Activated CD4-positive, alpha-beta T cell treated with anti-CD3 and anti-CD28 coated beads, Interleukin-2, amount 50 U/mL, for 4 hours (primary cell): ENCODE data around the gene MICALL2.

Source experiments
- DNase-seq, 2 experiments: peaks; one replicate each; pipeline ENCODE4 v3.0.0-alpha.2; 2020

The MICALL2 gene

DNA sequence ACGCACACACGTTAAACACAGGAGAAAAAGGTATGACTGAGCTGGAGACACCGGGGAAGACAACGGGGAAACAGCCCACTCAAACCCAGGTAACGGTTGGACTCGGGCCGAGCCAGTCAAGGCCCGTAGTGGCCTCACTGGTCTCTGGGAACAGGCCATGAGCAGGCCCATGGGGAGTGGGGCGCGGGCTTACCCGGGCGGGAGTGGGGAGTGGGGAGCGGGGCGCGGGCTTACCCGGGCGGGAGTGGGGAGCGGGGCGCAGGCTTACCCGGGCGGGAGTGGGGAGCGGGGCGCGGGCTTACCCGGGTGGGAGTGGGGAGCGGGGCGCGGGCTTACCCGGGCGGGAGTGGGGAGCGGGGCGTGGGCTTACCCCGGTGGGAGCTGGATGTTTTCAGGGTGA, 33.4 kb upstream of the MICALL2 start:
- no peak for DNase-seq

DNA sequence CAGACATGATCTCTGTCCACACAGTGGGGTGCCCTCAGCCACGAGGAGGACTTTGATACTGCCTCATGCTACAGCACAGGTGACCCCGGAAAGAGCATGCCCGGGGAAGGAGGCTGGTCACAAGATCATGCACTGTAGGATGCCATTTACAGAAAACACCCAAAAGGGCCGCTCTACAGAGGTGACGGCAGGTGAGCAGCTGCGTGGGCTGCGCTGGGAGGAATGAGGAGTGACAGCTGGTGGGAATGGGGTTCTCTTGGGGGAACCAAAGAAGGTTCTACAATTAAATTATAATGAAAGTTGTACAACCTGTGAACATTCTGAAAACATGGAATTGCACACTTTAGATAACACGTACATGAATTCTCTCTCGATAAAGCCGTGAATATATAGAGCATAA, 33.0 kb upstream of the MICALL2 start:
- no peak for DNase-seq

DNA sequence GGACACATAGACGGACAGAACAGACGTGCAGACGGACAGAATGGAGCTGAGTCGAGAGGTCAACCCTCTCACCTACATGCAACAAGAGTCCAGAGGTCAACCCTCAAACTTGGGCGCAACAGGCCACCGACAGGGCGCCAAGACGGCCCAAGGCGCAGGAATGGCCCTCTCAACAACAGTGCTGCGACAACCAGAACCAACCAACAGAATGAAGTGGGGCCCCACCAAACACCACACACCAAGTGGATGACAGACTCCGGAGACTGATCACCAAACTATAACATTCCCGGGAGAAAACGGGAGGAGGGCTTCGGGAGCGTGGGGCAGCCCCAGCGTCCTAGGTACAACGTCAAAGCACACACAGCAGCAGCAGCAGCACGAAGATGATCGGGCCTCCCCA, 31.6 kb upstream of the MICALL2 start:
- DNase-seq: no peak

DNA sequence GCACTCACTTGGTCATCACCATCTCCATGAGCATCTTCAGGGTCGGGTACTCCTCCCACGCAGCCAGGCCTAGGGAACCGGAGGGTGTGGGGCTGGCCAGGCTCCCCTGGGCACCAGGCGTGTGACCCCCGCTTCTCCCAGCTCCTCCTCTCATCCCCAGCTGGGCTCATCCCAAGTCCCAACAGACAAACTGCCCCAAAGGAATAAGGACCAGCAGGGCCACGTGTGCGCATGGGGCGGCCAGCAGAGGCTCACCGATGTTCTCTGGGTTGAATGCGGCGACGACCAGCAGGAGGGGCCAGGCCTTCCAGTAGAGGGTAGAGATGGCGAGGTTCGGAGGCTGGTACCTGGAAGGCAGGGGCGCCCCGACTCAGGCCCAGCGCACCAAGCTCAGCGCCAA, 30.1 kb upstream of the MICALL2 start:
- DNase-seq: no peak

DNA sequence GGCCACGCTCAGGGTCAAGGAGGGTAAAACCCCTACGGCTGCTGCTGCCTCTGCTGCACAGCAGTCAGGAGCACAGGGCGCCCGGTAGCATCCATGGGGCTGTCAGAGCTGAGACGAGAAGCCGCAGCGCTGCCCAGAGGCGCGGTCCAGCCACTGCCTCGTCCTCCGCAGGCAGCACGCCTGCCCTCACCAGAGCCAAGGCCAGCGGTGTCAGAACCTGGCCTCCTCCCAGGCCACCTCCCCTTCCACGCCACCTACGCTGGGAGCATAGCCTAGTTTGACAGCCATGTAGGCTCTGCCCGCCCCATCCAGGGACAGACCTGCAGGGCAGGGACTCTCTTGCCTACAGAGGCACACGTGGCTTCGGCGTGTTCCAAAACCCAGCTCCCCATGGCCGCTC, 28.7 kb upstream of the MICALL2 start:
- no peak for DNase-seq

DNA sequence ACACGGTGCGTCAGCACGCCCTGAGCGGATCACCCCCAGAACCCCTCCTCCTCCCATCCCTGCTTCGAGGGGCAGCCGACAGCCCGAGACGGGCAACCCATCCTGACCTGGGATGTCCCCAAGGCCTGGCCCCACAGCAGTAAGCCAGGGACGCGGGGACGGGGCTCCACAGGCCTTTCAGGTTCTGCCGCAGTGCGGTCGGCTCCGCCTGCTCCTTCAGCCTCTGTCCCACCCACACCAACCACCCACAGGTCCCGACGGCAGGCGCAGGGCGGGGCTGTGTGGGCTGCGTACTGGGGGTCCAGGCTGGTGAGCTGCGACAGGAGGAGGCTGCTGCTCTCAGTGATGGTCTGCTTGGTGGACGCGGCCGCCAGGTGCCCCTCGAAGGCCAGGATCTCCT, 28.2 kb upstream of the MICALL2 start:
- no peak for DNase-seq

DNA sequence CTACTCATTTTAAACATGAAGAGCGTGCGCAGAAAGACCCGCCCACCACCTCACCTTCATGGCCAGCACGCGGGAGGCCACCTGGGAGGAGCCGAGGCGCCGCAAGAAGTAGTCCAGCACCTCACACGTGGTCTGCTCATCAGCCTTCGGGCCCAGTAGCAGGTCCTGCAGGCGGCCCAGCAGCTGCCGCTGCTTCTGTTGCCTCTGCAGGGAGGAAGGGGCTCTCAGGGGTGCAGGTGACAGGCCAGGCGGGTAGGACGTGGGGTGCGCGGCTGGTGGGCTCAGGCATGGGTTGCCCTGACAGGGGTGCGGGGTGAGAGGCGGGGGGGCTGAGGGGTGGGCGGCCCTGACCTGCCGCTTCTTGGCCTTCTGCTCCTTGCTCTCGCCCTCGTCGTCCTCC, 27.3 kb upstream of the MICALL2 start:
- DNase-seq: no peak

DNA sequence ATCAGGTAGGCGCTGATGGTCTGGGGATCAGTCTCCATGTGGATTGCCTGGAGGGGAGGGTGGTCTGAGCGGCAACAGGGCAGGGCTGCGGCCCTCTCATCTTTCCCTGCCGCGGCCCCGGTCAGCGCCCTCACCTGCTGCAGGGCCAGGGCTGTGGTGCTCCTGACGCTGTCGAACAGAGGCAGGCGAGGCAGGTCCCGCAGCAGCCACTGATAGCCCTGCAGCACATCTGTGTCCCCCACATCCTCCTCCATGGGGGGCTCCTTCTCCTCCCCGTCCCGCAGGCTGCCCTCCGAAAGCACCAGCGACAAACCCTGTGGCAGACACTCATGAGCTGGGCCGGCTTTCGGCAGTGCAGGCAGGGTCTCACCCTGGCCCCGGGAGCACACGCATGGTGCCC, 25.9 kb upstream of the MICALL2 start:
- DNase-seq: no peak

DNA sequence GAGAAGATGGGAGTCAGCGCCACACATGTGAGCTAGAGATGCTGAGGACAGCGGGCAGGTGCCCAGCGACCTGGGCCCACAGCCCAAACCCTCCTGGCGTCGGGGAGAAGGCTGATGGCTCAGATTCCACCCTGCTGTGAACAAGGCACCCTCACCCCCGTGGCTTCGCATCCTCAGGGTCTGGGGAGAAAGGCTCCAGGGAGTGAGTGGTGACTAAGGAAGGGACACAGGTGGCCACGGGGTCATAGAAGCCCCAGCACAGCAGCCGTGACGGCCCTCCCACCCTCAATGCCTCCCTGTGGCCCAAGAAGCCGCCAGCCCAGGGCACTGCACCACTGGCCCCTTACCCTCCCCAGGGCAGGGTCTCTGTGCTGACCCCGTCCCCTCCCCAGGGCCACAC, 25.3 kb upstream of the MICALL2 start:
- DNase-seq: no peak

DNA sequence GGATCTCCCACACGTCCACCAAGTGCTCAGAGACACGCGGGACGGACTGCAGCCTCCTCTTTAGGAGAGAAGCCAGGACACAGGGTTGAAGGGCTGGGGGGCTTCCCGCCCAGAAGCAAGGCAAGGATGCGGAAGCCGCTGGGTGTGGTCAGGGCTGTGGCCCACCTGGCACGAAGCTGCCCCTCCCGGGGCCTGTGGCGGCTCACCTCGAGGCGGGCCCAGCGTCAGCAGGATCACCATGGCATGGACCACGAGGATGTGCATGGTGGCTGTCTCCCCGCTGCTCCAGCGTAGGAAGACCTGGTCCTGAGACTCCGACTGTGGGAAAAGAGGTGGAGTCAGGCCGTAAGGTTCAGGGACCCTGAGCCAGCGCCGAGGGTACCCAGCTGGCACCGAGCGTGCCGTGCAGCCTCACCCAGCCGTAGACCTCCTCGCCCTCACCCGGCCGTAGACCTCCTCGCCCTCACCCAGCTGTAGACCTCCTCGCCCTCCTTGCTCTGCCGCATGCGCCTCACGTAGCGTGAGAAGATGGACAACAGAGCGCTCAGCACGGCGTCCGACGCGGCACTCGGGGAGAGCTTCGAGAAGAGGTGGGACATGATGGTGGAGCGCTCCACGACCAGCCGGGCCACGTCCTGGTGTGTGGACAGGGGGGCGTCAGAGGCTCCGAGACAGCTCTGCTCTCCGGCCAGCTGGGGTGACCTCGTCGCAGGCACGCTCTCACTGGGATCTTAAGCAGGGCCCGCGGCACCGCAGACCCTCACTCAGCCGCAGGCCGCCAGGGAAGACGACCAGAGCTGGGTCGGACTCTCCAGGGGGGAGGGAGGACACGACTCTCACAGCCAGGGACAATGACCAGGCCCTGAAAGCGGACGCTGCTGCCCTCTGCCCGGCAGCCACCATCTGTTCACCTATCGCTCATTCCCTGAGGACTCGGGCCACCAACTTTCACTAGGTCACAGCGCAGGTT, 24.6 kb upstream of the MICALL2 start:
- DNase-seq: no peak

DNA sequence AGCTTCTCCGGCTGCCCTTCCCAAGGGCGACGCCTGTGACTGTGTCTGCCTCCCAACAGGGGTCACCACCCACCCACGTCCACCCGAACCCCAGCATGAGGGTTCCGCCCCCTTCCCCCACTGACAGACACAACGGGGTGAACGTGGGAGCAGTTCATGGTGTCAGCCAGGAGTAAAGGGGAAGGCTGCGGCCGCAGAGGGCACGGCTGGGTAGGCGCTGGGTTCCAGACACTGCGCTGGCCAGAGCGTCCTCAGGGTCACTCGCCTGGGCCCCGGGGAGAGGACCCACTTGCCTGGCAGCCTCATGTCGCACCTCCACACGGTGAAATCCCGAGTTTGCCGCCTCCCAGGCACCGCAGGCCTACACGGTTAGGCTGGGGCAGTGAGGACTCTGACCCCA, 23.8 kb upstream of the MICALL2 start:
- no peak for DNase-seq

DNA sequence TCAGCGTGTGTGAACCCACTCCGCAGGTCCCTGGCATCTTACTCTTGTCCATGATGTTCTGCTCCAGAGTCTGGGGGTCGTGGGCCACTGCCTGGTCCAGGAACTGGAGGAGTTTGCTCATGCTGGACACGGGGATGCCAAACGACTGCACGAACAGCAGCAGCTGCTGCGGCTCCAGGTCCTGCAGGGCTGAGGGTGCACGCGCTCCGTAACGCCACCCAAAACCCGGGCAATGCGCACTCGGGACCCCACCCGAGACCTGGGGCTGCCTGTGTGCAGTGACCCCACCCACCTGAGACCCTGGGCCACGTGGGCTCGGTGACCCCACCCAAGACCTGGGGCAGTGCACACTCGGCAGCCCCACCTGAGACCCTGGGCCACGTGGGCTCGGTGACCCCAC, 22.0 kb upstream of the MICALL2 start:
- DNase-seq: no peak

DNA sequence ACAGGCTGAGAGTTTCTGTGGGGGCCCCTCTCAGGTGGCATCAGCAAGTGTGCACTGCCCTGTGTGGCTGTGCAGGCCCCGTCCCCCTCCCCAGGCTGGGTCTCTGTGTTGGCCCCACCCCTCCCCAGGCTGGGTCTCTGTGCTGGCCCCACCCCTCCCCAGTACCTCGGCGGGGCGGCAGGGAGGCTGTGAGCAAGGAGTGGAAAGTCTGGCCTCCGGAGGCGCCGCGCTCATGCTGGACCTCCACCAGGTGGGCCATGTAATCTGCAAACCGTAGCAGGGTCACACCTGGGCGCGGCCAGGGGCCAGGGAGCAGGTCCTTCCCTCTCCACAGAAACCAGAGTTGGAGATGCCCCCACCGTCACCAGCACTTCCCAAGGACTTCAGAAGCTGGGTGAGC, 21.4 kb upstream of the MICALL2 start:
- no peak for DNase-seq

DNA sequence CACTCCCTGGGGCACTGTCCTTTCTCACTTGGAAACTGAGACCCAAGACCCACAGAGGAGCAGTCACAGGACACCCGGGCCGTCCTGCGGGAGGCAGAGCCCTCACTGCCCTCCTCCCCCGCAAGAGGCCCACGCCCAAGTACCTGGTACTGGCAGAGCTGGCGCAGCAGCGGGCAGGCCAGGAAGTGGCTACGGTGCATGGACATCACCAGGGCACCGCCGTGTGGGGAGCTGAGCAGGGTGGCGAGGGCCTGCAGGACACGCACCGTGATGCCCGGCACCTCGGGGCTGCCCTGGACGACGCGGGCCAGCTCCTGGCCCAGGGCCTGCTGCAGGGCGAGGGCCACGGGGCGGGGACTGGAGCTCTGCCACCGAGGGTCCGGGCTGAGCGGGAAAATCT, 20.0 kb upstream of the MICALL2 start:
- DNase-seq: no peak

DNA sequence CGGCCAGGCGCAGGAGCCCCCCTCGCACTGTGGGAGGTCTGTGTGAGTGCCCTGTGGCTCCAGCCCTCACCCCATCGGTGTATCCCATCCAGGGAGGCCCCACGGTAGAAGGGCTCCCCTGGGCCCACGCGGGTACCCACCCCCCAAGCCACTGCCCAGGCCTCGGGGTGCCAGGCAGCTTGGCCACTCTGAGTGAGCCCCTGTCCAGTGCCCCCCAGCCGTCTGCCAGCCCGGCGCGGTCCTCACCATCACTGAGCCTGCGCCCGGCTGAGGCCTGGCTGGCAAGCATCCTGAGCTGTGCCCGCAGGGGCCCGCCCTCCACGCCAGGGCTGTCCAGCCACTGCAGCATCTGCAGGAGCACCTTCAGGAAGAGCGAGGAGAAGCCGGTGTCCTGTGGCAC, 19.2 kb upstream of the MICALL2 start:
- no peak for DNase-seq

DNA sequence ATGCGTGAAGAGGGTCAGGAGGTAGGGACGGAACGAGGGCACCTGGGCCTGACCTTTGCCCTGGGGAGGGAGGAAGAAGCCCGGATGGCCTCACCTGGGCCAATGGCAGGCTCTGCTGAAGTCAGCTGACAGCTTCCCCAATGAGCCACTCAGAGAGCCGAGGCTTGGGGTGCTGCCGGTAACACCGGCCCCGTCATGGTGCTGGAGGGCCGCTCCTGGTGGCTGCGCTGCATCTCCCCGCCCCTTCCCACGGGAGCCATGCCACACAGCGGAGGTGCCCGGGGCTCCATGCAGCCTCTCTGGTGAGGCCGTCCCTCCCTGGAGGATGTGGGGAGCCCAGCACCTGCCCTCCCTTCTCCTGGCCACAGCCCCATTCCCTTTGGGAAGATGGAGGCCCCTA, 17.6 kb upstream of the MICALL2 start:
- DNase-seq: no peak

DNA sequence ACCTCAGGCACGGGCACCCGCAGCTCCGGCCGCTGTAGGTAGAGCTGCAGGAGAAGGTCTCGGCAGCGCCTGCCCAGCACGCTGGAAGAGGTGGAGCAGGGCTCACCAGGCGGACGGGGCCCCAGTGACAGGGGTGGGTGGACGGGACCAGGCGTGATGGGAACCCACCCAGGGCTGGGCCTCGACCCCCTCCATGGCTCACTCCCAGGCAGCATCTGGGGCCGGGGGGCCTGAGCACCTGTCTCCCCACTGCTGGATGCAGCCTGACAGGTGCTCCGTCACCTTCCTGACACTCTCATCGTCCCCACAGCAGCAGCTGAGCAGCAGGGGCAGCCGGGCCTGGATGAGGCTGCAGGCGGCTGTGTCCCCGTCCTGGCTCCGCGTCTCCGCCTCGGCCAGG, 16.7 kb upstream of the MICALL2 start:
- no peak for DNase-seq

DNA sequence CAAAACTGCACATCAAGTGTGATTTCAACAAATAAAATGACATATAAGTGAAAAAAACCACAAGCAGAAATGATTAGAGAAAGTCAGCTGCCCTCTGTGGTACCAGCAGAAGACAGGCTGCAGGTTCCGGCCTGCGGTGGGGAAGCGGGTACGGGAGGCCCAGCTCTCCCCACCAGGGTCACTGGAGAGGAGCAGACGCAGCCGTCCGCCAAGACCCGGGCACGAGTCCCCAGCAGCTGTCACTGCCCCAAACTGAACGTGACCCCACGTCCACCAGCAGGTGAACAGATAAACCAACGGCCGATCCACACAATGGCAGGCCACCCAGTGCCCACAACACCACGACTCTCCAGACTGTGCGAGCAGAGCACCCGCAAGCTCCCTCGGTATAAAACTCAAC, 16.1 kb upstream of the MICALL2 start:
- no peak for DNase-seq

DNA sequence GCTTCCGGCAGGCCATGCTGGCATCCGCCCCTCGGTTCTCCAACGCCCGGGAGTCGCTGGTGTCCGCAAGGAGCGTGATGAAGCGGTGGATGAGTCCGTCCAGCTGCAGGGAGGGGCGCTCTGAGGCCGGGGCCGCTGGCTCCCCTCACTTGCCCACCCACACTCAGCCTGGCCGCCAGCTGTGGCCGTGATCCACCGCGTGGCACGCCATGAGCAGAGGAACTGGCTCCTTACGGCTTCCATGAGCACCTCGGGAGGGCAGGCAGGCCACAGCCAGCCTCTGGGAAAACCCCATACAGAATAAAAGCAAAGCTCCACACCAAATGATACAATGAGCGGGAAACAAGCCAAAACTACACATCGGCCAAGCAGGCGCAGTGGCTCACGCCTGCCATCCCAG, 15.5 kb upstream of the MICALL2 start:
- no peak for DNase-seq

DNA sequence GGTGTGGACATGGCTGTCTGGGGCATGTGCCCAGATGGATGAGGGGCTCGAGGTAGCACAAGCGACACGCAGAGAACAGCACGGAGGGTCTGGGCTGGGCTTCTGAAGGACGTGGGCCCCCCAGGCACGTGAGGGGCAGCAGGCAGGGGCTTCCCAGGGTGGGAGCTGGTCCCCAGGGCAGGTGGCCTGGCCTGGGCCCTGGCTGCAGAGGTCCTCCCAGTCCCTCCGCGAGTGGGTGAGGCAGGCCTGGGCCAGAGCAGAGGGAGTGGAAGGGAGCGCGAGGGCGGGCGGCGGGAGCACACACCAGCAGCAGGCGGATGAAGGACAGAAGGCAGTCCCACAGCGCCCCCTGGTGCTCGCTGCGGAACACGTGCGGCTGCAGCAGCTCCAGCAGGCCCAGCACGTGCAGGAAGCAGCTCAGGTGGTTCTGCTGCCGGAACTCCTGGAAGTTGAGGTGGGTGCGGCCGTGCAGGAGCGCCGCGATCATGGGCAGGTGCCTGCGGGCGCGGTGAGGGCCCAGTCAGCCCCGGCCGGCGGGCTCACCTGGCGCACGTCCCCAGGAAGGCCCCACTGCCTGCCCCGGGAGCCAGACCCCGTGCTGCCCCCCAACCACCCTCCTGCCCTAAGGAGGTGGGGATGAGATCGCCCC, 14.7 kb upstream of the MICALL2 start:
- peak; percentile 80 to 81 for DNase-seq

DNA sequence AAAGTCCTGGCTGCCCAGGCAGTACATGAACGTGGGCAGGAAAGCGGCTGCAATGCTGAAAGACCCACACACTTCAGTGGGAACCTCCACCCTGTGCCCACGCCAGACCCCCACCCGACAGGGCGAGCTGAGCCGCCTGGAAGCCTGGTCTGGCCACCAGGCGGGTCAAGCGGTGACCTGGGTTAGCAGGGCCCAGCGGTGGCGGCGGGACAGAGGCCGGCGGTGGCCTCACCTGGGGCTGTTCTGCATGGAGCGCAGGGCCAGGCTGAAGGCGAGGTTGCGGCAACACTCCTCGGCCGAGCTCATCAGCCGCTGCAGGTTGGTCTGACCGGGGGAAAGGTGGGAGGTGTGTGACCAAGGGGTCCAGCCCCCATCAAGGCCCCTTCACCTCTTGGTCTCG, 11.6 kb upstream of the MICALL2 start:
- DNase-seq: no peak

DNA sequence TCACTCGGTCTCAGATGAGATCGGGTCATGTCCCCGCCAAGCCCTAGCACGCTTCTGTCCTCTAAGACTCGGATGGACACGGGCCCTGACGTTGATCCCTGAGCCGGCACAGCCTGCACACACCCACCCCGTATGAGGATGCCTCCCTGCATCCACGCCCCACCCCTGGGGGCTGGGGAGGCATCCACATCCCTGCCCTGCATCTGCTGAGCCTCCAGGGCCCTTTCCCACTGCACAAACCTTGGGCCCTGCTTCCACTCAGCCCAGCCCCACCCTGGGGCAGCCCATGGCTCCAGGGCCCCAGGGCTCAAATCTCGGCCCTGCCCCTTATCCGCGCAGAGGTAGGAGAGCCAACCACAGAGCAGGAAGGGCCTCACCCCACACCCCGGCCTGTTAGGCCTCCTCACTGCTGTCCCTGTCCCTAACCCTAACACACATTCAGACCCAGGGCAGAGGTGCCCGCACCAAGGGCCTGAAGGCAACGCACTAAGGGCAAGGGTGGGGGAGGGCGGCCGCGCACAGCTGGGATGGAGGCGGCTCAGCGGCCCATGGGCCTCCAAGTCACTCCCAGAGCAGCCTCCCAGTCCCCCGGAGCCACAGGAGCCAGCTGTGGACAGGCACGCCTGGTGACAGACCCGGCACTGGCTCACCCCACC, 9.5 kb upstream of the MICALL2 start:
- no peak for DNase-seq

DNA sequence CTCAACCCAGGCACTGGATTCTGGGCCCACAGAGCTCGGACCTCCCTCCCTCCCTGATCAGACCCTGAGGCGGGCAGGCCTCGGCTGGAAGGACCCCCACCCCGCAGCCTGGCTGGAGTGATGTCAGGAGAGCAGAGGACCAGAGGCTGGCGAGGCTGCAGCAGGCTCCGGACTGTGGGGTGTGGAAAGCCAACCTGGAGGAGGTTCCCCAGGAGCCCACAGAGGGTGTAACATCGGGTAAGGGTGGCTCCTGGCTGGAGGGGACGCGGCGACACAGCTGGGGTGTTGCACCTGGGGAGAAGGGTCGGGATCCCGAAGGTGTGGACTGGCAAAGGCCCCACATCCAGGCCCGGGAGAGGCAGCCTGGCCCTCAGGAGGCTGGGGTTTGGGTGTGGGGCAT, 8.9 kb upstream of the MICALL2 start:
- no peak for DNase-seq
